Activated gamma-delta T cell treated with Interleukin-2 at 50 U/mL for 16 hours (primary cell): Measurements from ENCODE around the gene NAT8L.
"Not testable (repeated sequence)": the region's sequence is repeated elsewhere in the genome, so short reads cannot be mapped to it uniquely, and the experiment has no call there.

ENCODE experiments used
- DNase-seq: peaks from one replicate; pipeline ENCODE4 v3.0.0-alpha.2; 2020

The NAT8L gene, protein sequence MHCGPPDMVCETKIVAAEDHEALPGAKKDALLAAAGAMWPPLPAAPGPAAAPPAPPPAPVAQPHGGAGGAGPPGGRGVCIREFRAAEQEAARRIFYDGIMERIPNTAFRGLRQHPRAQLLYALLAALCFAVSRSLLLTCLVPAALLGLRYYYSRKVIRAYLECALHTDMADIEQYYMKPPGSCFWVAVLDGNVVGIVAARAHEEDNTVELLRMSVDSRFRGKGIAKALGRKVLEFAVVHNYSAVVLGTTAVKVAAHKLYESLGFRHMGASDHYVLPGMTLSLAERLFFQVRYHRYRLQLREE

DNA sequence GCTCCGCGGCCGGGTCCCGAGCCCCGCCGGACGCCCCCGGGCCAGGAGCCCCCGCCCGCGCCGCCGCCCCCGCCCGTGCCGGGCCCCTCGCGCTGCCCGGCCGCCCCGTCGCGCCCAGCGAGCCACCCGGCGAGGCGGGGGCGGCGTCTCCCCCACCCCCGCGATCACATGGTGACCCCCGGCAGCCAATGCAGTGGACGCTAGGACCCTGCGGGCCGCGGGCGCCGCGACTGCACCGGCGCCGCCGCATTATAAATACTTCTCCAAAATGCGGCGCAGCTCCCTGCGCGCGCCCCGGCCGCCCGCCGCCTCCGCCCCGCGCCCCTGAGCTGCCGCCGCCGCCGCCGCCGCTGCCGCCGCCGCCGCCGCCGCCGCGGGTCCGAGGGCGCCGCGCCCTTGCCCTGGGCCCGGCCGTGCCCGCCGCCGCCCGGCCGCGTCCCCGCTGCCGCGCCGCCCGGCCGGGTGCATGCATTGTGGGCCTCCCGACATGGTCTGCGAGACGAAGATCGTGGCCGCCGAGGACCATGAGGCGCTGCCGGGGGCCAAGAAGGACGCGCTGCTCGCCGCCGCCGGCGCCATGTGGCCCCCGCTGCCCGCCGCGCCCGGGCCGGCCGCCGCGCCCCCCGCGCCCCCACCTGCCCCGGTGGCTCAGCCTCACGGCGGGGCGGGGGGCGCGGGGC is at the start of gene NAT8L:
NAT8L (plus strand) TSS at position 282 of the 680 bp plus-strand sequence; CDS start at position 467, 185 bp downstream.
- DNase-seq, result no peak

DNA sequence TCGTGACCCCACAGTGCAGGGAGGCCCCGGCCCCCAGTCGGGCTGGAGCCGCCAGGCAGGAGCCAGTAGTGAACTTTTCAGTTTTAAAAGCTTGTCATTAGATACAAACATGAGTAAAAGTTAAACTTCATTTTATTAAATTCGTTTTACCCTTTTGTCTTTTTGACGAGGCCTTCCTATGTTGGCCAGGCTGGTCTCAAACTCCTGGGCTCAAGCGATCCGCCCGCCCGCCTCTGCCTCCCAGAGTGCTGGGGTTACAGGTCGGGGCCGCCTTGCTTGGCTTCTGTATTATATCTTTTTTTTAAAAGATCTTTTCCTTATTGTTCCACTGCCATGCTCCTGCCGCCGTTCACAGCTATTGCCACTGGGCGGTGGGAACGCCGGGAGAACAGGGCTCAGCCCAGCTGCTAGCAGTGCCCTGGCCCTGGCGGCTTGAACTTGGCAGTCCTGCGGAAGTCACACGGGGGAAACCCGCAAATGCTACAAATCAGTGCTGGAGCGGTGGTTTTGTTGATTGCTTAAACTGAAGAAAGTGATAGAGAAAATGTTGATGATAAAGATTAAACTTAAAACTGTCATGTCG is 49.4 kb upstream of the NAT8L start:
- DNase-seq, result peak; percentile 50

GRCh38 chr4:2011583-2011982 is 47.5 kb upstream of the NAT8L start:
- no peak for DNase-seq

- DNase-seq, result no peak
These were observed 44.1 kb upstream of the NAT8L start for GRCh38 chr4:2015008-2015407.

- DNase-seq, result not testable (repeated sequence)
These were observed 37.6 kb upstream of the NAT8L start for GRCh38 chr4:2021358-2022018.

- DNase-seq, result no peak
These were observed 34.4 kb upstream of the NAT8L start for GRCh38 chr4:2024683-2025082.

GRCh38 chr4:2025817-2026216 is 33.3 kb upstream of the NAT8L start:
- no peak for DNase-seq

DNA sequence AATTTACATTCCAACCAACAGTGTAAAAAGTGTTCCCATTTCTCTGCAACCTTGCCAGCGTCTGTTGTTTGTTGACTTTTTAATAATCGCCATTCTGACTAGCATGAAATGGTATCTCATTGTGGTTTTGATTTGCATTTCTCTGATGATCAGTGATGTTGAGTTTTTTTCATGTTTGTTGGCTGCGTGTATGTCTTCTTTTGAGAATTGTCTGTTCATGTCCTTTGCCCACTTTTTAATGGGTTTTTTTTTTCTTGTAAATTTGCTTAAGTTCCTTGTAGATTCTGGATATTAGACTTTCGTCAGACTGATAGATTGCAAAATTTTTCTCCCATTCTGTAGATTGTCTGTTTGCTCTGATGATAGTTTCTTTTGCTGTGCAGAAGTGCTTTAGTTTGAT is 32.0 kb upstream of the NAT8L start:
- not testable (repeated sequence) for DNase-seq

DNA sequence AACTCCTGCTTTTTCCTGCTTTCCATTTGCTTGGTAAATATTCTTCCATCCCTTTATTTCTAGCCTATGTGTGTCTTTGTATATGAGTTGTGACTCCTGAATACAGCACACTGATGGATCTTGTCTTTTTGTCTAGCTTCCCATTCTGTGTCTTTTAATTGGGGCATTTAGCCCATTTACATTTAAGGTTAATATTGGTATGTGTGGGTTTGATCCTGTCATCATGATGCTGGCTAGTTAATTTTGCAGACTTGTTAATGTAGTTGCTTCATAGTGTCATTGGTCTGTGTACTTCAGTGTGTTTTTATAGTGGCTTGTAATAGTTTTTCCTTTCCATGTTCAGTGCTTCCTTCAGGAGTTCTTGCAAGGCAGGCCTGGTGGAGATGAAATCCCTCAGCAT is 28.0 kb upstream of the NAT8L start:
- not testable (repeated sequence) for DNase-seq

GRCh38 chr4:2036327-2036726 is 22.8 kb upstream of the NAT8L start:
- no peak for DNase-seq

DNA sequence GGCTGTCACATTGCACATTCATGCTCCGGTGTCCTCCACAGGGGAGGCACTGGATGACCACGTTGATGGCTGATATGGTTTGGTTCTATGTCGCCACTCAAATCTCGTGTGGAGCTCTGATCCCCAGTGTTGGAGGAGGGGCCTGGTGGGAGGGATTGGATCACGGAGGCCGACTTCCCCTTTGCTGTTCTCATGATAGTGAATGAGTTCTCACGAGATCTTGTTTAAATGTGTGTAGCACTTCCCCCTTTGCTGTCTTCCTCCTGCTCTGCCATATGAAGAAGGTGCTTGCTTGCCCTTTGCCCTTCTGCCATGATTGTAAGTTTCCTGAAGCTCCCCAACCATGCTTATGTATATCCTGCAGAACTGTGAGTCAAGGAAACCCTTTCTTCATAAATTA is 22.3 kb upstream of the NAT8L start:
- no peak for DNase-seq

DNA sequence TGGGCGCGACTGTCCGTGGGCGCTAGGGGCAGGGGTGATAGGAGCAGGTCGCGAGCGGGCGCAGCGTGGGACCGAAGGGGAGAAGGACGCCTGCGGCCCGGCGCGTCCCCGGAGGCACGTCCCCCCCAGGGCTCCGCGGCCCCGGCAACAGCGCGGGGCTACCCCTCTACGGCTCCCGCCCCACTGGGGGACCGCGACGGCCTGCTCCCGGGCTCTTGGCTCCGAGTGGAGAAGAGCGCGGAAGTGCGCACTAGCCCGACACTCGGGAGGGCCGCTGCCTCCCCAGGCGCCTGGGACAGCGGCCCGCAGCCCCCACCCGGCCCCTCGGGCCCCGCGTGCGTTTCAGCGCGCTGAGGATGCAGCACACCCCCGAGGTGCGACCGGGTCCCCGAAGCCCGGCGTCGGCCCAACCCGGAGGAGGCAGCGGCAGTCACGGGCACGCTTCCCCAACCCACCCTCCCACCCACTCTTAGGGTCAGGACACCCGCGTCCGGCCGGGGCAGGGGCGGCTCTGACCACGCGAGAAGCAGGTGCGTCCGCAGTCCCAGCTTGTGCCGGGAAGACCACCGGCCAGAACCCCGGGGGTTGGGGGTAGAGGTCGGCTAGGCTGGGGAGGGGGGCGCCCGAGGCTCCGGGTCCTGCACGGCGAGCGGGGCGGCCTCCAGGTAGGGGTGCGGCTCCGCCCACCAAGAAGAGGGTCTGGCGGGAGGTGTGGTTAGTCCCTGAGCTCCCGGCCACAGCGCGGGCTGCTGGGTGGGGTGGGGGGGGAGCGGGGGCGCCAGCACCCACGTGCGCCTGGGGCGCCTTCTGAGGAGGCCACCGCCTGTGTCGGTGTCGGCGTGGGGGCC is 18.5 kb upstream of the NAT8L start:
- no peak for DNase-seq

DNA sequence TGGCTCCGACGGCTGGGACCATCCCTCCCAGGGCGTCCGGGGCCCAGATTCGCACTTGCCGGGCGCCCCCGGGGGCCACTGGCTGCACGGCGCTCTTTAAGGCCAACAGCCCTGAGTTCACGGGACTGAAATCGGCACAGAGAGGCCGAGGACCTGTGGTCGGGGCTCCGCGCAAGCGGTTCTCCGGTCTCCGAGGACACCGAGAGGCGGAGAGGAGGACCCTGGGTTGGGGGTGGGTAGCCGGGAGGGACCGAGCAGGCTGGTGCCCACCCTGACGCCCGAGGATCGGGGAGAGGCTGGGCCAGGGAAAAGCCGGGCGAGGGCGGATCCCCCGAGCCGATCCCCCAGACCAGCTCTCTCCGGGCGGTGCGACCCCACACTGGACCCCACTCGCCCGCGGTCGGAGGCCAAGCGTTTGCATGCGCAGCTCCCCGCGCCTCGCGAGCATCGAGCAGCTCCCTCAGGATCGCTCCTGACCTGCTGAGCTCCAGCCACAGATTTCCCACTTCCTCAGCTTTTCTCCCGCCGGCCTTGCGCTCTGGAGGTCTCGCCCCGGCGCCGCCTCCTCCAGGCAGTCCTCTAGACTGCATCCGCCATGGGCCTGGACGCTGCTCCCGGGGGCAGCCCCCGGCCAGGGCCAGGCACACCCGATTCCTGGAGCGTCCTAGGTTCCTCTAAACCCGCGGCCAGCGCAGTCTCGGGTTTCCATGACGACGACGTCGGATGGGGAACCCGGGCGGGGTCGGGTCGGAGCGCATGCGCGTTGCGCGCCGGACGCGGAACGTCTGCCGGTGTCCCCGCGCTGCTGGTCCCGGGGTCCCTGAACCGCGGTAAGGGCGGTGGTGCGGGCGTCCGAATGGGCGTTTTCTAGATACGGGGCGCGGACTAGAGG is 17.6 kb upstream of the NAT8L start:
- peak; percentile 79 for DNase-seq

- DNase-seq, result peak; percentile 25
These were observed 16.8 kb upstream of the NAT8L start for GRCh38 chr4:2042204-2042946.

DNA sequence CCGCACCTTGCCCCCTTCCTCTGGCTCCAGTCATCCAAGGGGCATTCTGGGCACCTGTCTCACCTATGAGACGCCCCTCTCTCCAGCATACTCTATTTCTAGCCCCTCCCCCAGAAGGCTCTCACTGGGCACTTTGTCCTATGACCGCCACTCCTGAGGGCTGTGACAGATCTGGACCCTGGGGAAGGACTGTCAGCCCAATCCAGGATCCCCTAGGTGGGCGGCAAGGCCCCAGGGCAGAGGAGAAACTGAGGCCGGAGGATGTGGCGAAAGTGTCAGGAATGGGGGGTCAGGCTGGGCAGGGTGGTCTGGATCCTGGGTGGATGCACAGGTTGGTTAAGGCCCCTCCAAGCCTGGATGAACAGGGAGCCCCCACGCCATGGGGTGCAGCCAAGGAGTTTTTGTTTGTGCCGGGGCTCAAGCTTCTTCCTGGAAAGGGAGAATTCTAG is 16.2 kb upstream of the NAT8L start:
- DNase-seq, result no peak

DNA sequence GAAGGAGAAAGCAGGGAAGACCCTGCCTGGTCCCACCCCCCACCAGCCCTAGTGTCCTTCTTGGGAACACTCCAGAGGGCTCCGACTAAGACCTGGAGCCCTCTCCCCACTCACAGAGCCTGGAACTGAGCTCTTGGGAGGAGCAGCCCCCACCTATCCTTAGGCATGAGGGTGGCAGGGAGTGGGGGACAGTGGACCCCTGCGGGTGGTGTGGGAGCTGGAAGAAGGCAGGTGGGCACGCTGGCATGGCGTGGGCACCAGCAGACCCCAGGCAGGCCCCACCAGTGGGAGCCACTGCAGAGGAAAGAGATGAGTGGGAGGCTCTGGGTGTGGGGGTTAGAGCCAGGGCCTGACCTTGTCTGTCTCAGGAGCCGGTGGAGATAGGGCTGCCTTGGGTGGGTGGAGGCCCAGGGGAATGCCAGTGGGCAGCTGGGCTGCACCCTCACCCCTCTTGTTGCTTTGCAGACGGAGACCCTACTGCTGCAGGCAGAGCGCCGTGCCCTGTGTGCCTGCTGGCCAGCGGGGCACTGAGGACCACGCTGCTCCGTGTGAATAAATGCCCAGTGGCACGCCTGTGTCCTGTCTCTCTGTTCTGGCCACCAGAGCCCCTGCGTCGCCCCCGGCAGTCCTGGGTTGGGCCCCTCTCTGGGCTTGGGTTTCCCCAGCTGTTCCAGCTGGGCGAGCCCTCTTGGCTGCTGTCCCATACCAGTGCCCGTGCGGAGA is 15.6 kb upstream of the NAT8L start:
- no peak for DNase-seq

DNA sequence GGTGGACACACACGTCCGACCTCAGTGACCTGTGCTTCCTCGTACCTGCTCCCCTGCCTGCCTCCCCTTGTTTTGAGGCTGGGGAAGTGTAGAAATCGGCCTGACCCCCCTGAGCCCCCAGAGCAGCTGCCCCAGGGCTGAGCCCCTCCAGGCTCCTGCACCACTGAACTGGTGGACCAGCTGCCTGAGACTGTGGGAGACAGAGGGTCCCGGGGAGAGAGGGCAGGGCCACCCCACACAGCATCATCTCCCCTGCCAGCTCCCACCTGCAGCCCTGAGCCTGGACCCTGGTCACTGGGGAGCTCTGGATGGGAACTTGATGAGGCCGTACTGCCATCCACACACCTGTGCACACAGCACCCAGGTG is 15.0 kb upstream of the NAT8L start:
- DNase-seq, result no peak

DNA sequence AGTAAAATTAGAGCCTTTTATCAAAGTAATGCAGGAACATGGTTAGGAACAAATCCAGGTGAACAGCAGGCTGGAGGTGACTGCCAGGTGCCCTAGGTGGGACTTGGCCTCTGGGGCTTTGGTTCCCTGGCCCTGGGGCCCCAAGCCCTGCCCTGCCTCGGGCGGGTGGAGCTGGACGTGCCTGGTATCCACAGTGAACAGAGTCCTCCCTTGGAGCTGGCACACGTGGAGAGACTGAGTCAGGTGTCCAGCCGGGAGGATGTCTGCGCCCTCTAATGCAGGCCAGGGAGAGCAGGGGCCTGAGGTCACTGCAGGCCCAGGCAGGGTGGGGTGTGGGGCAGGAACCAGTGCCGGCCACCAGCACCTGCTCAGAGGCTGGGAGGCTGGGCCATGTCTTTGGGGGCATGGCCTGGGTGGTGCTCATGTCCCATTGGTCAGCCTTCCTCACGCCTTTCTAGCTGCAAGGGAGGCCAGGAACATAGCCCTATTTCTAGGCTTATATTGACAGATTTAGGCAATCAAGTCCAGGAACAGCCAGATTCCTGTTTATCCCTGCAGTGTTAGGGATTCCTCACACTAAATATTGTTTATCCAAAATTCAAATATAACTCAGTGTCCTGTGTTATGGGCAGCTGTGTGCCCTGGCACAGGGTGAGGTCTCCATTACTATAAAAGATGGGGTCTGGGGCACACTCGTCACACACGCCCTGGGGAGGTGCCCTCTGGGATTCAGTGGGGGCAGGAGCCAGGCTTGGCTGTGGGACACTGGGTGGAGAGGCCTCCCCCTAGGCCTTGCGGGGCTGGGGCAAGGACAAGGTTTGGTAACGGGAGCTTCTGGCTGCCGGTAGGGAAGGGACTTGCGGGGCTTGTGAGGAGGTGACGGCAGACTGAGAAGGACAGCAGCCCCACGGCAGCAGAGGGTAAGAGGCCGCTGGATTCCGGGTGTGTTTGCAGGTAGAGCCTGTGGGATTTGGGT is 14.3 kb upstream of the NAT8L start:
- DNase-seq, result no peak

DNA sequence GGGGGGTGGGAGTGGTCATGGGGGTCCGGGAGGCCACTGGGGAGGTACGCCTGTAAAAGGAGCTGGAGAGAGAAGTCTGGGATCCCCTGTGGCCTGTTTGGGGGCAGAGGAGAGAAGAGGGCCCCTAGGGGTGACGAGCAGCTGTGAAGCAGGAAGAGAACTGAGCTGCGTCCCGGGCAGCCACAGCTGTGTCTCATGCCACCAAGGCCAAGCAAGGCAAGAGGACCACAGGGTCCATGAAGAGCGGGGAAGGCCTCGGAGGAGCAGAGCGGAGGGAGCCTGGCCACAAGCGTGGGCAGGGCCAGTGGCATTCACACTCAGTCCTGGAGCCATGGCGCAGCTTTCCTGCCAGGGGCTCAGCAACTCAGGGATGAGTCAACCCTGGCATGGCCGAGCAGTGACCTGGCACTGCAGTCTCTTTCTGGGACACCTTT is 13.6 kb upstream of the NAT8L start:
- DNase-seq, result peak; percentile 29
